ENCODE data around the gene GPSM1.
A peak's percentile ranks its signal among the peaks of the same experiment; 100 is the strongest.

GPSM1 gene

GRCh38 chr9:136292026-136292538, 35.3 kb upstream of the GPSM1 start:
- DNase-seq: no peak

DNA sequence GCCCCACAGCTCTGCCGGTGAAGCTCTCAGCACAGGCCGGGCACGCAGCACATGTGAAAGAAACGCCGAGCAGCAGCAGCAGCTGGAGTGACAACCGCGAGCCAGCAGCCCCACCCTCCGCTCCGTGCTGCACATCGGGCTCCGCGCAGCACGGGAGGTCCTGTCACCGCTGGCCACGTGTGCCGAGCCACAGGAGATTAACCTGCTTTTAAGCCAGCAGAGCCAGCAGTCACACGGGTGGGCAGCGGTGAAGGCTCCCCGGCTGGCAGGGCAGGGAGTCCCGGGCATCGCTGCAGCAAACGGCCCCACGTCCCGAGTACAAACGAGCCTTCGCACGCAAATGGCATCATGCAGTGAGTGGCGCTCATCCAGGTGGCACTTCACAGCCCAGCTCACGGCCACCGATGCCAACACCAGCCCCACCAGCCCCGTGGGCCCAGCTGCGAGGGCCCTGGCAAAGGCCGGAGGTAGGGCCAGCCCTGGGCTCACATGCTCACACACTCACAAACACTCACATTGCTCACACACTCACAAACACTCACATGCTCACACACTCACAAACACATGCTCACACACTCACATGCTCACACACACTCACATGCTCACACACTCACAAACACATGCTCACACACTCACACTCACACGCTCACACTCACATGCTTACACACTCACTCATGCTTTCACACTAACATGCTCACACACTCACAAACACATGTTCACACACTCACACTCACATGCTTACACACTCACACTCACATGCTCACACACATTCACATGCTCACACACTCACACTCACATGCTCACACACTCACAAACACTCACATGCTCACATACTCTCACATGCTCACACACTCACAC, 34.5 kb upstream of the GPSM1 start:
- peak; percentile 45 to 63 for DNase-seq

GRCh38 chr9:136293476-136294077, 33.8 kb upstream of the GPSM1 start:
- no peak for DNase-seq

DNA sequence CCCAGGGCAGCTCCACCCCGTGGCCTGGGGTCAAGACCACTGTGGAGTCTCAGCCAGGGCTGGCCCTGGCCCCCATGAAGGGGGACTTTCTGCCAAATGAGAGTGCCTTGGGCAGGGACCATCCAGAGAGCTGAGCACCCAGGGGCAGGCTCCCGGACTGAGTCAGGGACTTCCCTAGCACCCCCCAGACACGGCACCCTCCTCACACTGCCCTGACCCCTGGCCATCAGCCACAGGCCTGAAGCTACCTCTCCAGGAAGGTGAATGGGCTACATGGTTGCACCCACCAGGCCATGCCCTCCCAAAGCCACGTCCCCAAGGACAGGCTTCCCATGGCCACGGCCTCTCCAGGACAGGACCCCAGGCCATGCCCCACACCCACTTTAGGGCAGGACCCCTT, 32.9 kb upstream of the GPSM1 start:
- no peak for DNase-seq

DNA sequence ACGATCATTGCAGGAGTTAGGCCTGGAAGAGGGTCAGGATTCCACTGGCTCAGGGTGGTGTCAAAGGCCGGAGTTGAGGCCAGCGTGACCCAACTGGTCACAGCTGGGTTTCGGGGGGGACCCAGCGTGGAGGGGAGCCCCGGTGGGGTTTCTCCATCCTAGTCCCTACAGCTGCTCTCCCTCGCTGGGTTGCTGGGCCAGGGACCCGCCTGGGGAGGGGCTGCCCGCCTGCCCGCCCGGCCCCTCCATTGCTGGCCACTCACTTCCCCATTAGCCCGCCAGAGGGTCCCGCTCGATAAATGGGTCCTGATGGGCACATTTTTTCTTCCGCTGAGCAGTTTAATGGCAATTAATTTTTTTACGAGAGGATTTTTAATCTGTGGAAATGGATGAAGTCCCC, 32.3 kb upstream of the GPSM1 start:
- no peak for DNase-seq

GRCh38 chr9:136295542-136296433, 31.6 kb upstream of the GPSM1 start:
- no peak for DNase-seq

GRCh38 chr9:136296434-136297015, 30.8 kb upstream of the GPSM1 start:
- DNase-seq: no peak

GRCh38 chr9:136297016-136297691, 30.2 kb upstream of the GPSM1 start:
- DNase-seq: peak; percentile 32 to 70

GRCh38 chr9:136297766-136298735, 29.3 kb upstream of the GPSM1 start:
- no peak for DNase-seq

DNA sequence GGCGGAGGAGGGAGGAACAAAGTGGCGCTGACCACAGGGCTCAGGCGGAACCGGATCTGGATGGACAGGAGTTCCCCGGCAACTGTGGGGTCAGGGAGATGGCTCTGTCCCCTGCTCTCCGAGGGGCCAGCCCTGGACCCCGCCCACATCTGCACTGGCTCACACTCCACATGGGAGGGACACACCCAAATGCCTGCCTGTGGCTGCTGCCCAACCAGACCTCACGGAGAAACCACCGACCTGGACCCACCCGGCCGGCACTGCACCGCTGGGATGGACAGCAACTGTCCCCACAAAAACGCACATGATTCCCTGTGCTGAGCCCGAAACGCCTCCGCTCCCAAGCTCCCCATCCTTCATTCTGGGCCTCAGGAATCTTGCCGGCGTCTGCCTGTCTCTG, 28.2 kb upstream of the GPSM1 start:
- no peak for DNase-seq

DNA sequence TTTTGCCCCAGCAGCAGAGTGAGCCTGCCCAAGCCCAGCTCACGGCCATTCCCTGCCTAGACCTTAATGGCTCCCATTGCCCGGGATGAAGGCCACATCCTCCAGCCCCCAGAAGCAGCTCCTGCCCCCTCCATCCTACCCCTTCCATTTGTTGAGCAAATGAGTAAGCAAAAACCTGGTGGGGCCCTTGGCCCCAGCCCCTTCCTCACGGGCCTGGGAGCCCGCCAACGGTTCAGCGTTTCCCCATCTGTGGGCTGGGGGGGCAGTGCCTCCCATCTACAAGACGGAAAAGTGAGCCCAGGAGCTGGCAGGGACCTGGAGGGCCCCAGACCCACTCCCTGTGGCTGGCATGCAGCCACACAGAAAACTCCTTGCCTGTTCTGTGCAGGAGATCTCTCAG, 27.8 kb upstream of the GPSM1 start:
- no peak for DNase-seq

DNA sequence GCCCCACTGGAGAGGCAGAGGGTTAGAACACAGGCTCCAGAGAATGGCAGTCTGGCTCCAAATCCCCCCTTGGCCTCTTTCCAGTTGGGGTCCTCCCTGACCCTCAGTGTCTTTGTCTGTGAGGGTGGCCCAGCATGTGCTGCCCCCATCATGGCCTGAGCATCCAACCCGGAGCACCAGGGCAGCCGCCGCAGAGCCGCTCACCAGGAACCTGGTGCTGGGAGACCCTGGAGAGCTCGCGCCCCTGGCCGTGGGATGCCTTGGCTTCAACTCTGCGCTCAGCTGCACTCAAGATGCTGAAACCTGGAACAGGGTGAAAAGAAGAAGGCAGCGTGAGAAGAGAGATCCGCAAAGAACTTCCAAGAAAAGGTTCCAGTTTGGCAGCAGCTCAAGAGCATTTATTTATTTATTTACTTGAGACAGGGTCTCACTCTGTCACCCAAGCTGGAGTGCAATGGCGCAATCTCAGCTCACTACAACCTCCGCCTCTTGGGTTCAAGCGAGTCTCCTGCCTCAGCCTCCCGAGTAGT, 27.3 kb upstream of the GPSM1 start:
- DNase-seq: no peak

DNA sequence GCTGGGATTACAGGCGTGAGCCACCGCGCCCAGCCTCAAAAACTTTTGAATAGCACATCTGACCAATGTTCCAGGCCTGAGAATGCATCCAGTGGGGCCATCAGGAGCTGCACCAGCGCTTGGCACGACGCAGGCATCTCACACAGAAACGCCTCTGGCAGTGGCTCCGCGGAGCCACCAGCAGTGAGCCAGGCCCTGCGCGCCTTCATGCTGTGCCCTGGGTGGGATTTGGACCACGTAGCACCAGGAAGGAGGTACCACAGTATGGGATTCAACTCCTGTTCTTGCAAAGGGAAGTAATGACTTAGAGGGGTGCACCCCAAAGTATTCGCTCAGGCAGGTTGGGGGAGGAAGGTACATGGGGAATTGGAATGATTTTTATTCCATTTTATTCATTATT, 26.5 kb upstream of the GPSM1 start:
- DNase-seq: no peak

DNA sequence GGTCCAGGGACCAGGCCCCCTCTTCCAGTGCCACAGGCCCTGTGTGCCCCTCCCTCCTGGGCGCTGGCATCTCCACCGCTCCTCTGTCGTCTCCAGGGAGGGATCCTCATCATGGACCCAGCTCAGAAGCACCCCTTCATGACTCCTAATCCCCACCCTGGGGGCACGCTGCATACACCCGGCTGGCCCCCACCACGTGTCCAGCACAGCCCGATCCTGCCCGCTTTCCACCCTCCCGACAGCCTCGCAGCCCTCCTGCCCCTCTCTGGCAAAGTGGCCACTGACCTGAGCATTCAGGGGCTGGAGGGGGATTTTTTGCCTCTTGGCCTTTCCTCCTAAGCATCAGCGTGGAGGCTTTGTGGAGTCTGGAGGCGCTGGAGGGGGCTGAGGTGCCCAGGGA, 24.8 kb upstream of the GPSM1 start:
- no peak for DNase-seq

DNA sequence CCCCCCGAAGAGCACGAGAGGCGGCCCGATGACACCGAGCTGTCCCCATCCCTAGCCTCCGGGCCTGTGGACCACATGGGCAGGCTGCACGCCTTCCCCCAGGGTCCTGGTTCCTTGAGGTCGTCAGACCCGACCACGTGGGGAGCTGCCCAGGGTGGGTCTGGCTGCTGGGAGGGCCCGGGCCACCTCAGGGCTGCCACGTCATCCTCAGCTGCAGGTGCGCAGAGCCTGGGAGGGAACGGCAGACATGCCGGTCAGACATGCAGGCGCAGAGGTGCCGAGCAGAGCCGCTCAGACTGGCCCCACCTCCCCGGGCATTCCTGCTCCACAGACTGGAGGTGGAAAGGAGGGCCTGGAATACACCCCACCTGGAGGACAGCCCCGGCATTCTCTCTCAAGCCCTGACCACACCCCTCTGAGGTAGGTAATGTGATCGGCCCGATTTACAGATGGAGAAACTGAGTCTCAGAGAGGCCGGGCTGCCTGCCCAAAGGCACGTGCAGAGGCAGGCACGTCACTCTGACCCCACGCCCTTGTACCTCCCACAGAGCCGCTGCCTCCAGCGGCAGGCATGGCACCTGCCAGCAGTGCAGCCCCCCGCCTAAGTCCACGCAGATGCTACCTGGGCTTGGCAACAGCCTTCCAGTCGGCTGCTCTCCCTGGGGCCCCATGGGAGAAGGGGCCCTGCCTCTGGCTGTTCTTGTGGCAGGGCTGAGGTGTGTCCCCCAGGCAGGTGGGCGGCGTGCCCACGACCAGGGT, 24.1 kb upstream of the GPSM1 start:
- no peak for DNase-seq

- no peak for DNase-seq
These were observed 23.4 kb upstream of the GPSM1 start, which contains the start of gene CCDC187 for GRCh38 chr9:136303825-136304416. TSS of gene CCDC187 (minus strand) at chr9:136304094. CDS start at chr9:136303830, 264 bp downstream.

- DNase-seq: no peak
These were observed 22.9 kb upstream of the GPSM1 start for GRCh38 chr9:136304456-136304855.

GRCh38 chr9:136304981-136305380, 22.4 kb upstream of the GPSM1 start:
- no peak for DNase-seq

DNA sequence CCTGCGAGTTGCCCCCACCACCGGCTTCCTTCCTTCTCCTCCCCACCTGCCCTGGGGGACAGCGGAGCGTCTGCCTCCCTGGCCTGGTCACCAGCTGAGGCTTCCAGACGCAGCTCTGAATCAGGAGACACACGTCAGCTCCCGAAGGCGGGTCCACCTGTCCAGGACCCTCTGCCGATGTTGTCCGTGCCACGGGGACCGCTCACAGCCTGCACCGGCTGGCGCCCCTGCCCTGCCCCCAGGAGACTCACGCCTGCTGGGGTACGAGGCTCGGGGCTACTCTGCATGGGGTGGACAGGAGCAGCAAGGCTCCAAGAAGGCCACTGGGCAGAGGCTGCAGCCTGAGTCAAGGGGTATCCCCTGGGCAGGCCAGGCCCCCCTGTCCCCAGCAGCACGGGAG, 21.5 kb upstream of the GPSM1 start:
- DNase-seq: no peak
